Adrenal gland (tissue), 5 donors: ENCODE data around the gene ARID4B.

ENCODE experiments used
- POLR2A ChIP-seq, 2 donors: fragments of 450-650 bp; IDR thresholded peaks; one replicate each; pipeline ENCODE4 v1.6.1; 2017; ENCODE audit warnings: antibody characterized with exemption in 2 of 2, mild to moderate bottlenecking in 2 of 2, moderate library complexity in 1 of 2
- TF ChIP-seq, protein P1 (sequence below), 6 experiments: fragments of 450-650 bp in 4 of 6; fragments of 200-600 bp in 2 of 6; sonication (generic) in 1 of 6; IDR thresholded peaks; 1 replicate in 5 of 6; 2 replicates in 1 of 6; pipeline versions ENCODE4 v1.5.1 to v1.8.0; 2016 to 2021; ENCODE audit warnings: antibody characterized with exemption in 6 of 6, mild to moderate bottlenecking in 2 of 6, moderate library complexity in 1 of 6
- donor health status: DM: no; HTN: no; CAD: no.

DNA sequence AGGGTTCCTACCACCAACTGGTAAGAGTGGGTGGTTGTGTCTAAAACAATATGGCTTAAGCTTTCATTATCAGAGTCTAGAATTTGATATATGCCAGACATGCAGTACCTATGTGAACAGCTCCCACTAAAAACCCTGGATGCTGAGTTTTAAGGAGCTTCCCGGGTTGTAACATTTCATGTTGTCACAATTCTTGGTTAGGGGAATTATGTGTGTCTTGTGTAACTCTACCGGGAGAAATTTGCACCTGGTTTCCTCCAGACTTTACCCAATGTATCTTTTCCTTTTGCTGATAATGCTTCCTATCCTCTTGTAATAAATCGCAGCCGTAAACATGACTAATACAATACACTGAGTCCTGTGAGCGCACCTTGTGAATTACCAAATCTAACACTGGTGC lies 48.3 kb downstream of the ARID4B start:
- TF ChIP-seq, protein P1, sequence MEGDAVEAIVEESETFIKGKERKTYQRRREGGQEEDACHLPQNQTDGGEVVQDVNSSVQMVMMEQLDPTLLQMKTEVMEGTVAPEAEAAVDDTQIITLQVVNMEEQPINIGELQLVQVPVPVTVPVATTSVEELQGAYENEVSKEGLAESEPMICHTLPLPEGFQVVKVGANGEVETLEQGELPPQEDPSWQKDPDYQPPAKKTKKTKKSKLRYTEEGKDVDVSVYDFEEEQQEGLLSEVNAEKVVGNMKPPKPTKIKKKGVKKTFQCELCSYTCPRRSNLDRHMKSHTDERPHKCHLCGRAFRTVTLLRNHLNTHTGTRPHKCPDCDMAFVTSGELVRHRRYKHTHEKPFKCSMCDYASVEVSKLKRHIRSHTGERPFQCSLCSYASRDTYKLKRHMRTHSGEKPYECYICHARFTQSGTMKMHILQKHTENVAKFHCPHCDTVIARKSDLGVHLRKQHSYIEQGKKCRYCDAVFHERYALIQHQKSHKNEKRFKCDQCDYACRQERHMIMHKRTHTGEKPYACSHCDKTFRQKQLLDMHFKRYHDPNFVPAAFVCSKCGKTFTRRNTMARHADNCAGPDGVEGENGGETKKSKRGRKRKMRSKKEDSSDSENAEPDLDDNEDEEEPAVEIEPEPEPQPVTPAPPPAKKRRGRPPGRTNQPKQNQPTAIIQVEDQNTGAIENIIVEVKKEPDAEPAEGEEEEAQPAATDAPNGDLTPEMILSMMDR (IDR thresholded peaks at IDR 0.05) = no peak
- TF ChIP-seq POLR2A (IDR thresholded peaks at IDR 0.05) = no peak
